HepG2 (cell line): ENCODE results near the gene DDX49. TPM values are rescaled to one million over a fixed set of nuclear protein-coding genes. Genes with fewer than 3 reads are reported as not detected.

Experiments
- ATAC-seq: fragments of 200-7000 bp; cut with Tn5 transposase; 3 replicates; pipeline ENCODE4 v1.9.1; 2020; ENCODE audit warnings: mild to moderate bottlenecking, moderate library complexity
- BruUV-seq: library from RNA; stranded (reverse); fragments of 400-500 nt; replicated peaks from 2 replicates; lab custom pipeline; 2021; lab: Mats Ljungman, UMichigan
- CTCF ChIA-PET: fragments of 300-600 bp; formaldehyde crosslinking; extraction: SDS; loops from one replicate; lab custom pipeline; 2021; ENCODE audit warnings: low total read pairs, inconsistent platforms, low intra/inter-chr PET ratio; lab: Yijun Ruan, JAX
- POLR2A ChIA-PET: fragments of 350-600 bp; sonication (Branson Sonifier 250); formaldehyde crosslinking; loops from one replicate; lab custom pipeline; 2020; ENCODE audit warnings: antibody characterized with exemption, inconsistent platforms; lab: Yijun Ruan, JAX
- DNase-seq: peaks from one replicate; pipeline ENCODE4 v3.0.0-alpha.2; 2015; ENCODE audit warnings: low spot score
- FAIRE-seq: peaks from 3 replicates; lab custom pipeline; 2011; peaks lifted over from hg19 to GRCh38; lab: Jason Lieb, UNC
- H2AFZ ChIP-seq: one replicate; pipeline ENCODE4 v1.6.1; 2011; ENCODE audit warnings: low read length, inconsistent platforms
- H3K27ac ChIP-seq: fragments of 300-600 bp; 3 replicates; pipeline ENCODE4 v1.8.0; 2011; ENCODE audit warnings: mixed run types, mild to moderate bottlenecking, mixed read lengths, low read length, inconsistent platforms; ENCODE audit not compliant: insufficient read depth; ENCODE audit errors: extremely low read length
- H3K27me3 ChIP-seq, 2 experiments: fragments of 200-600 bp in 1 of 2; 2 replicates in 1 of 2; 3 replicates in 1 of 2; pipeline versions ENCODE4 v1.6.0 to v1.8.0; 2011; ENCODE audit warnings: low read length in 2 of 2, mild to moderate bottlenecking in 2 of 2, moderate library complexity in 2 of 2, inconsistent platforms in 1 of 2; ENCODE audit not compliant: insufficient read depth in 2 of 2, control insufficient read depth in 1 of 2
- H3K36me3 ChIP-seq, 2 experiments: fragments of 200-600 bp in 1 of 2; replicated peaks in 1 of 2; 2 replicates in 1 of 2; 3 replicates in 1 of 2; pipeline versions ENCODE4 v1.5.1 to v1.8.0; 2011; ENCODE audit warnings: low read length in 2 of 2, inconsistent platforms in 1 of 2; ENCODE audit not compliant: insufficient read depth in 2 of 2, control insufficient read depth in 1 of 2
- H3K4me1 ChIP-seq: 2 replicates; pipeline ENCODE4 v1.5.1; 2012; ENCODE audit warnings: low read length, inconsistent platforms; ENCODE audit not compliant: insufficient read depth
- H3K4me2 ChIP-seq: 2 replicates; pipeline ENCODE4 v1.6.0; 2011; ENCODE audit warnings: low read depth, low read length, inconsistent platforms
- H3K4me3 ChIP-seq, 3 experiments: fragments of 200-600 bp in 1 of 3; sonication (generic), shearing (Covaris generic) in 1 of 3; replicated peaks in 1 of 3; 2 replicates each; pipeline ENCODE4 v1.5.1; 2011 to 2016; ENCODE audit warnings: low read length in 3 of 3, inconsistent platforms in 2 of 3, low read depth in 2 of 3, mild to moderate bottlenecking in 2 of 3, control low read depth in 1 of 3, mixed read lengths in 1 of 3; ENCODE audit not compliant: insufficient read depth in 1 of 3
- H3K79me2 ChIP-seq: one replicate; pipeline ENCODE4 v1.6.1; 2011; ENCODE audit warnings: low read length, inconsistent platforms; ENCODE audit not compliant: insufficient read depth
- H3K9ac ChIP-seq: 2 replicates; pipeline ENCODE4 v1.6.0; 2011; ENCODE audit warnings: mild to moderate bottlenecking, low read depth, low read length, inconsistent platforms; ENCODE audit not compliant: insufficient read depth
- H3K9me3 ChIP-seq: 2 replicates; pipeline ENCODE4 v1.5.1; 2012; ENCODE audit warnings: mild to moderate bottlenecking, low read length
- H4K20me1 ChIP-seq: 2 replicates; pipeline ENCODE4 v1.6.0; 2011; ENCODE audit warnings: inconsistent platforms, mild to moderate bottlenecking, low read length, moderate library complexity; ENCODE audit not compliant: insufficient read depth
- ADNP ChIP-seq: sonication (generic); formaldehyde crosslinking; IDR thresholded peaks from 2 replicates; pipeline ENCODE4 v1.4.0; 2020; ENCODE audit warnings: missing genetic modification reagents
- FOXA3 ChIP-seq: IDR thresholded peaks from 2 replicates; pipeline ENCODE4 v1.6.1; 2016; ENCODE audit warnings: missing genetic modification reagents, missing compliant biosample characterization
- GATAD2A ChIP-seq: IDR thresholded peaks from 2 replicates; pipeline ENCODE4 v1.6.1; 2016
- HNRNPL ChIP-seq: fragments of 200-400 bp; formaldehyde crosslinking; IDR thresholded peaks from 2 replicates; pipeline ENCODE4 v1.6.1; 2017; ENCODE audit warnings: mild to moderate bottlenecking, low read depth, low read length
- ISL2 ChIP-seq: sonication (generic); formaldehyde crosslinking; IDR thresholded peaks from 2 replicates; pipeline ENCODE4 v1.5.0; 2020; ENCODE audit warnings: missing genetic modification reagents
- LCORL ChIP-seq, 2 experiments: fragments of 450-650 bp in 1 of 2; sonication (generic) in 1 of 2; formaldehyde crosslinking in 1 of 2; IDR thresholded peaks; 2 replicates each; pipeline versions ENCODE4 v1.5.0 to v1.6.1; 2017 to 2020; ENCODE audit warnings: antibody characterized with exemption in 1 of 2, missing genetic modification reagents in 1 of 2
- POLR2A ChIP-seq, 2 experiments: IDR thresholded peaks; 2 replicates each; pipeline ENCODE4 v1.6.1; 2011; ENCODE audit warnings: low read depth in 2 of 2, low read length in 2 of 2, mild to moderate bottlenecking in 1 of 2, moderate library complexity in 1 of 2; ENCODE audit not compliant: insufficient read depth in 1 of 2
- PRPF4 ChIP-seq: fragments of 200-400 bp; formaldehyde crosslinking; IDR thresholded peaks from 2 replicates; pipeline ENCODE4 v1.6.1; 2016; ENCODE audit warnings: low read length, low read depth; ENCODE audit not compliant: poor library complexity, severe bottlenecking
- RFXAP ChIP-seq: sonication (generic); formaldehyde crosslinking; IDR thresholded peaks from 2 replicates; pipeline ENCODE4 v1.4.0; 2020; ENCODE audit warnings: missing genetic modification reagents, borderline replicate concordance
- TBX2 ChIP-seq: sonication (generic); formaldehyde crosslinking; IDR thresholded peaks from 2 replicates; pipeline ENCODE4 v1.5.0; 2020; ENCODE audit warnings: missing genetic modification reagents, mild to moderate bottlenecking, borderline replicate concordance
- ZFX ChIP-seq: sonication (generic); formaldehyde crosslinking; IDR thresholded peaks from 2 replicates; pipeline ENCODE4 v1.4.0; 2020; ENCODE audit warnings: mild to moderate bottlenecking, low read depth, missing genetic modification reagents, moderate library complexity
- ZNF121 ChIP-seq: sonication (generic); formaldehyde crosslinking; IDR thresholded peaks from 2 replicates; pipeline ENCODE4 v1.5.0; 2020; ENCODE audit warnings: mild to moderate bottlenecking, missing genetic modification reagents
- ZNF329 ChIP-seq: sonication (generic); formaldehyde crosslinking; IDR thresholded peaks from 2 replicates; pipeline ENCODE4 v1.9.0; 2021; ENCODE audit warnings: low read depth, mild to moderate bottlenecking, missing genetic modification reagents
- ZNF629 ChIP-seq: sonication (generic); formaldehyde crosslinking; conservative IDR thresholded peaks from 2 replicates; pipeline ENCODE4 v1.5.0; 2020; ENCODE audit warnings: missing genetic modification reagents
- ZNF746 ChIP-seq: sonication (generic); formaldehyde crosslinking; IDR thresholded peaks from 2 replicates; pipeline ENCODE4 v1.8.0; 2022; ENCODE audit warnings: mild to moderate bottlenecking, missing genetic modification reagents
- ZSCAN20 ChIP-seq: sonication (generic); formaldehyde crosslinking; IDR thresholded peaks from 2 replicates; pipeline ENCODE4 v1.4.0; 2020; ENCODE audit warnings: missing genetic modification reagents, mild to moderate bottlenecking, borderline replicate concordance
- ZSCAN29 ChIP-seq: sonication (generic); formaldehyde crosslinking; conservative IDR thresholded peaks from 2 replicates; pipeline ENCODE4 v1.4.0; 2020; ENCODE audit warnings: mild to moderate bottlenecking, missing genetic modification reagents
- WGBS: methylation state at CpG from one replicate; pipeline ENCODE4 v1.1.6; 2017; ENCODE audit warnings: low lambda C conversion rate; 5-methylcytosine and 5-hydroxymethylcytosine counted together
- in situ Hi-C: cut with HindIII; loops from 2 replicates; pipeline ENCODE4 v1.10.0; 2017; ENCODE audit warnings: low pct_unique_long_range_greater_than_20kb; ENCODE audit not compliant: extremely low pct_ligation_motif_present
- intact Hi-C: fragments of 100-400 bp; cut with micrococcal nuclease; formaldehyde crosslinking; loops from one replicate; pipeline ENCODE4 v1.10.0; 2022; ENCODE audit not compliant: unreplicated experiment
- polyA plus RNA-seq, 8 experiments: library from polyadenylated mRNA; depleted of rRNA in 3 of 8; stranded (reverse) in 7 of 8; unstranded in 1 of 8; fragments of >200 nt; fragmentation: Illumina TruSeq in 4 of 8; extraction: Trizol in 4 of 8; gene quantifications; 2 replicates each; pipeline versions ENCODE4 v1.2.1 to v1.2.3, GENCODE V29; 2011 to 2016; ENCODE audit warnings: low read depth in 4 of 8, missing spikeins in 1 of 8, mixed read lengths in 1 of 8; ENCODE audit not compliant: insufficient read depth in 1 of 8
- total RNA-seq, 5 experiments: library from RNA; depleted of rRNA; stranded (reverse); fragments of >200 nt; fragmentation: Illumina TruSeq; extraction: Trizol; gene quantifications; 2 replicates each; pipeline ENCODE4 v1.2.3, GENCODE V29; 2016; ENCODE audit warnings: low read depth in 1 of 5
- TF ChIP-seq, protein P1 (sequence below): IDR thresholded peaks from 2 replicates; pipeline ENCODE4 v1.4.0; 2020; ENCODE audit warnings: mild to moderate bottlenecking, missing genetic modification reagents
- TF ChIP-seq, protein P2 (sequence below): sonication (generic); formaldehyde crosslinking; IDR thresholded peaks from 2 replicates; pipeline ENCODE4 v1.9.0; 2022; ENCODE audit warnings: low read depth, missing genetic modification reagents

DDX49 gene
- total and polyA plus RNA-seq, 2 of the 13 experiments (the other 11 are each of a cell fraction or from before 2014, with no cell fraction given) = 27.0 to 46.2 TPM

DNA sequence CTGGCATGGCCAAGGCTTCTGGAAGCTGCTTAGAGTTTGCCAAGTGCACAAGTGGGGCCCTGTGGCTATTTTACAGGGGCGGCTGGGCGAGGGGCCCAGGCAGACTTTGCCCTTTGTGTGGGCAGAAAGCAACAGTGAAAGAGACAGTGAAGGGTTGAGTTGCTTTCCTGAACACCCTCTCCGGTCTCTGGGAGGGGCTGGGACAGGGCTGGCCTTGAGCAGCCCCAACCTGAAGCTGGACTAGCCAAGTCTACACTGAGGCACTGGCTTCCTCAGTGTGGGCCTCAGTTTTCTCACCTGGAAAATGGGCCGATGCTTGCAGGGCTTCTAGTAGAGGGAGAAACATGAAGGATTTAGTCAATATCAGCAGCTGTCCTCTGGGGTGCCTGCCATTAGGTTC lies 23.9 kb downstream of the DDX49 start:
- DNase-seq (peak; percentile 29), ATAC-seq (peak; percentile 13; the same call in 1 of the 3 replicates), FAIRE-seq (peak; percentile 36)
- peak overlapping the region; percentile 65 for H3K4me2 ChIP-seq
- 25% methylated on average over 4 of the region's 4 CpGs for WGBS
- peaks cover 47% of the 10 kb centered on the region for H3K4me1 ChIP-seq
- intact Hi-C loops = loop anchor here (2.0 kb wide), 1 partner anchor 17 kb away; no protein-coding TSS in a partner anchor
- H3K4me3 ChIP-seq = no peak overlapping the region; a peak in 1 of 6 replicates
- no peak overlapping the region for H3K9ac ChIP-seq
- no peak overlapping the region for H3K27ac ChIP-seq
- no peak overlapping the region for H2AFZ ChIP-seq
- in situ Hi-C loops = loop anchor here (5.0 kb wide), 1 partner anchor 44 kb away; no protein-coding TSS in a partner anchor
- no peaks in the 10 kb centered on the region for H3K27me3 ChIP-seq
- peaks cover 0 to 1% of the 10 kb centered on the region in 2 experiments; a peak in 1 of 5 replicates for H3K36me3 ChIP-seq
- H4K20me1 ChIP-seq = no peaks in the 10 kb centered on the region
- ChIA-PET CTCF (no interaction called here), POLR2A (no interaction called here)
- H3K79me2 ChIP-seq = no peaks in the 10 kb centered on the region
- no TSS peak for BruUV-seq
- no peaks in the 10 kb centered on the region for H3K9me3 ChIP-seq
- TF ChIP-seq ZNF746 (CRISPR knock-in tag) = 0 out of 2 replicates have a peak, but pooled peaks have one; percentile 10
- peak; percentile 99 for TF ChIP-seq ZNF629 (CRISPR knock-in tag)
- TF ChIP-seq ISL2 (CRISPR knock-in tag) = 0 out of 2 replicates have a peak, but pooled peaks have one; percentile 16
- TF ChIP-seq FOXA3 (CRISPR knock-in tag) = peak; percentile 24; the same call in 1 of the 2 replicates
- TF ChIP-seq, protein P1, sequence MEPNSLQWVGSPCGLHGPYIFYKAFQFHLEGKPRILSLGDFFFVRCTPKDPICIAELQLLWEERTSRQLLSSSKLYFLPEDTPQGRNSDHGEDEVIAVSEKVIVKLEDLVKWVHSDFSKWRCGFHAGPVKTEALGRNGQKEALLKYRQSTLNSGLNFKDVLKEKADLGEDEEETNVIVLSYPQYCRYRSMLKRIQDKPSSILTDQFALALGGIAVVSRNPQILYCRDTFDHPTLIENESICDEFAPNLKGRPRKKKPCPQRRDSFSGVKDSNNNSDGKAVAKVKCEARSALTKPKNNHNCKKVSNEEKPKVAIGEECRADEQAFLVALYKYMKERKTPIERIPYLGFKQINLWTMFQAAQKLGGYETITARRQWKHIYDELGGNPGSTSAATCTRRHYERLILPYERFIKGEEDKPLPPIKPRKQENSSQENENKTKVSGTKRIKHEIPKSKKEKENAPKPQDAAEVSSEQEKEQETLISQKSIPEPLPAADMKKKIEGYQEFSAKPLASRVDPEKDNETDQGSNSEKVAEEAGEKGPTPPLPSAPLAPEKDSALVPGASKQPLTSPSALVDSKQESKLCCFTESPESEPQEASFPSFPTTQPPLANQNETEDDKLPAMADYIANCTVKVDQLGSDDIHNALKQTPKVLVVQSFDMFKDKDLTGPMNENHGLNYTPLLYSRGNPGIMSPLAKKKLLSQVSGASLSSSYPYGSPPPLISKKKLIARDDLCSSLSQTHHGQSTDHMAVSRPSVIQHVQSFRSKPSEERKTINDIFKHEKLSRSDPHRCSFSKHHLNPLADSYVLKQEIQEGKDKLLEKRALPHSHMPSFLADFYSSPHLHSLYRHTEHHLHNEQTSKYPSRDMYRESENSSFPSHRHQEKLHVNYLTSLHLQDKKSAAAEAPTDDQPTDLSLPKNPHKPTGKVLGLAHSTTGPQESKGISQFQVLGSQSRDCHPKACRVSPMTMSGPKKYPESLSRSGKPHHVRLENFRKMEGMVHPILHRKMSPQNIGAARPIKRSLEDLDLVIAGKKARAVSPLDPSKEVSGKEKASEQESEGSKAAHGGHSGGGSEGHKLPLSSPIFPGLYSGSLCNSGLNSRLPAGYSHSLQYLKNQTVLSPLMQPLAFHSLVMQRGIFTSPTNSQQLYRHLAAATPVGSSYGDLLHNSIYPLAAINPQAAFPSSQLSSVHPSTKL (CRISPR knock-in tag) = peak; percentile 22; the same call in 1 of the 2 replicates
- TF ChIP-seq RFXAP (CRISPR knock-in tag) = 0 out of 2 replicates have a peak, but pooled peaks have one; percentile 30
- peak; percentile 85 for TF ChIP-seq HNRNPL
- no peak for TF ChIP-seq POLR2A (IDR thresholded peaks at IDR 0.05; ENCODE audit: insufficient read depth in 1 of 2, low read depth in 2 of 2, low read length in 2 of 2)
- no peak for TF ChIP-seq LCORL (IDR thresholded peaks at IDR 0.05)
- peak; percentile 51; the same call in 1 of the 2 replicates for TF ChIP-seq LCORL (CRISPR knock-in tag; IDR thresholded peaks at IDR 0.05)
- peak; percentile 20; the same call in 1 of the 2 replicates for TF ChIP-seq ZFX (CRISPR knock-in tag)
- TF ChIP-seq ADNP (CRISPR knock-in tag) = peak; percentile 90
- no peak for TF ChIP-seq PRPF4
- 0 out of 2 replicates have a peak, but pooled peaks have one; percentile 41 for TF ChIP-seq ZSCAN29 (CRISPR knock-in tag)
- TF ChIP-seq, protein P2, sequence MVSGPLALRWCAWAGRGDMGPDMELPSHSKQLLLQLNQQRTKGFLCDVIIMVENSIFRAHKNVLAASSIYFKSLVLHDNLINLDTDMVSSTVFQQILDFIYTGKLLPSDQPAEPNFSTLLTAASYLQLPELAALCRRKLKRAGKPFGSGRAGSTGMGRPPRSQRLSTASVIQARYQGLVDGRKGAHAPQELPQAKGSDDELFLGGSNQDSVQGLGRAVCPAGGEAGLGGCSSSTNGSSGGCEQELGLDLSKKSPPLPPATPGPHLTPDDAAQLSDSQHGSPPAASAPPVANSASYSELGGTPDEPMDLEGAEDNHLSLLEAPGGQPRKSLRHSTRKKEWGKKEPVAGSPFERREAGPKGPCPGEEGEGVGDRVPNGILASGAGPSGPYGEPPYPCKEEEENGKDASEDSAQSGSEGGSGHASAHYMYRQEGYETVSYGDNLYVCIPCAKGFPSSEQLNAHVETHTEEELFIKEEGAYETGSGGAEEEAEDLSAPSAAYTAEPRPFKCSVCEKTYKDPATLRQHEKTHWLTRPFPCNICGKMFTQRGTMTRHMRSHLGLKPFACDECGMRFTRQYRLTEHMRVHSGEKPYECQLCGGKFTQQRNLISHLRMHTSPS (CRISPR knock-in tag) = 0 out of 2 replicates have a peak, but pooled peaks have one; percentile 39
- peak; percentile 41; the same call in 1 of the 2 replicates for TF ChIP-seq GATAD2A (CRISPR knock-in tag)
- 0 out of 2 replicates have a peak, but pooled peaks have one; percentile 29 for TF ChIP-seq ZNF121
- TF ChIP-seq ZSCAN20 (CRISPR knock-in tag) = peak; percentile 77; the same call in 1 of the 2 replicates
- TF ChIP-seq TBX2 (CRISPR knock-in tag) = no peak
- peak; percentile 100 for TF ChIP-seq ZNF329 (CRISPR knock-in tag)
